HG03139 (cell line): ENCODE results near the gene SEMA3F.
A peak's percentile ranks its signal among the peaks of the same experiment; 100 is the strongest.
"Not testable (repeated sequence)": the region's sequence is repeated elsewhere in the genome, so short reads cannot be mapped to it uniquely, and the experiment has no call there.

Source experiments
- ATAC-seq: cut with Tn5 transposase; IDR thresholded peaks from one replicate; pipeline ENCODE4 v1.9.1; 2021; ENCODE audit not compliant: unreplicated experiment

Gene SEMA3F

GRCh38 chr3:50210176-50210509 is 55.0 kb downstream of the SEMA3F start:
- ATAC-seq: no peak

GRCh38 chr3:50210510-50211367 is 55.6 kb downstream of the SEMA3F start:
- no peak for ATAC-seq

- not testable (repeated sequence) for ATAC-seq
These were observed 56.2 kb downstream of the SEMA3F start for GRCh38 chr3:50211368-50211717.

- no peak for ATAC-seq
These were observed 56.8 kb downstream of the SEMA3F start for GRCh38 chr3:50211930-50212329.

- no peak for ATAC-seq
These were observed 57.4 kb downstream of the SEMA3F start for GRCh38 chr3:50212502-50212901.

- ATAC-seq: no peak
These were observed 57.8 kb downstream of the SEMA3F start for GRCh38 chr3:50212971-50213370.

- no peak for ATAC-seq
These were observed 58.2 kb downstream of the SEMA3F start for GRCh38 chr3:50213373-50213772.

GRCh38 chr3:50214824-50215223 is 59.7 kb downstream of the SEMA3F start:
- ATAC-seq: no peak

- ATAC-seq: no peak
These were observed 60.4 kb downstream of the SEMA3F start for GRCh38 chr3:50215529-50215928.

GRCh38 chr3:50217681-50218080 is 62.6 kb downstream of the SEMA3F start:
- no peak for ATAC-seq

- ATAC-seq: no peak
These were observed 63.3 kb downstream of the SEMA3F start for GRCh38 chr3:50218448-50218847.

- ATAC-seq: no peak
These were observed 64.2 kb downstream of the SEMA3F start for GRCh38 chr3:50219285-50219684.

- no peak for ATAC-seq
These were observed 65.0 kb downstream of the SEMA3F start for GRCh38 chr3:50220109-50220508.

- no peak for ATAC-seq
These were observed 65.9 kb downstream of the SEMA3F start for GRCh38 chr3:50221051-50221410.

- no peak for ATAC-seq
These were observed 66.5 kb downstream of the SEMA3F start for GRCh38 chr3:50221411-50222168.

- ATAC-seq: no peak
These were observed 67.0 kb downstream of the SEMA3F start for GRCh38 chr3:50222169-50222528.

- ATAC-seq: no peak
These were observed 69.5 kb downstream of the SEMA3F start for GRCh38 chr3:50224639-50225038.

- ATAC-seq: no peak
These were observed 71.8 kb downstream of the SEMA3F start for GRCh38 chr3:50226888-50227389.

GRCh38 chr3:50227390-50228183 is 72.5 kb downstream of the SEMA3F start:
- ATAC-seq: peak; percentile 78

- not testable (repeated sequence) for ATAC-seq
These were observed 73.2 kb downstream of the SEMA3F start for GRCh38 chr3:50228184-50228763.

- ATAC-seq: no peak
These were observed 74.4 kb downstream of the SEMA3F start for GRCh38 chr3:50229490-50229889.
